GM19238 (cell line): ENCODE measurements around the gene SCO2.
A peak's percentile ranks its signal among the peaks of the same experiment; 100 is the strongest.
"Not testable (repeated sequence)": the region's sequence is repeated elsewhere in the genome, so short reads cannot be mapped to it uniquely, and the experiment has no call there.

Source experiments
- DNase-seq: peaks from one replicate; pipeline ENCODE4 v3.0.0; 2011; ENCODE audit warnings: low spot score; ENCODE audit not compliant: insufficient read length

Gene SCO2

DNA sequence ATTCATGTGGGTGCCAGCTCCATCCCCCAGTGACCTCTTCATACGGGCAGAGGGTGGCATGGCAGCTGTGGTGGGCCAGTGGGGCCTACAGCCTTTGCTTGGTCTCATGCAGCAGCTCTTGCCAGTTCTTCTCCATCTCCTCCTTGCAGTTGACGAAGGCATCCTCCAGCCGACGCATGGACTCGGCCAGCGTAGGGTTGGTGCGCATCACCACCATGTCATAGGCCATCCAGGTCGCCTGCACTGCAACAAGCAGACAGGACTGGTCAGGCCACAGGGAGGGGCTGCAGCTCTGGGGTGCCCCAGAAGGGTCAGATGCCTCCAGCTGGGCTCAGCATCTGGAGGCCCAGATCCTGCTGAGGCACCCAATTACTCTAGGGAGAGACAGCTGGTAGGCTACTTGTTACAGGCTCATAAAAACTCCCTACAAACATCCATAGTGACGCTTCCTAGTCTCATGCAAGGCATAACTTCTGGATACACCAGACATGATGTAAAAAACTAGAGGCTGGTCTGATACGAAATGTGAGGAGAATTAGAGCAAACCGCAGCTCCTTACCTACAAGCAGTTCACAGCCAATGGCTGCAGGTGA, 25.9 kb upstream of the SCO2 start:
- DNase-seq, result no peak

DNA sequence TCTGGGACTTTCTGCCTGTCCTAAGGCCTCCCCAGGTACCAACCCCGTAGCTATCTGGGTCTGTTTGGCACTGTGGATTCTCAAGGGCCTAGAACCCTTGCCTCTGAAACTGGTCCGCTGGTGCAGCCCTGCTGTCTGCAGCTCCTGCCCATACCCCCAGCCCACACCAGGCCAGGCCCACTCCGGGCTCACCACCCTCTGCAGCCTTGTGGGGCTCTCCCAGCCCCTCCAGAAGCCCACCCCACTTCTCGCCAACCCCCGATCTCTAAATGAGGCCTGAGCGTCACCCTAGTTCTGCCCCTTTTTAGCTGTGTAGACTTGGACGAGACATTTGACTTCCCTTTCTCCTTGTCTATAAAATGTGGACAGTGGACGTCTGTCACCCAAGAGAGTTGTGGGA, 25.0 kb upstream of the SCO2 start:
- no peak for DNase-seq

DNA sequence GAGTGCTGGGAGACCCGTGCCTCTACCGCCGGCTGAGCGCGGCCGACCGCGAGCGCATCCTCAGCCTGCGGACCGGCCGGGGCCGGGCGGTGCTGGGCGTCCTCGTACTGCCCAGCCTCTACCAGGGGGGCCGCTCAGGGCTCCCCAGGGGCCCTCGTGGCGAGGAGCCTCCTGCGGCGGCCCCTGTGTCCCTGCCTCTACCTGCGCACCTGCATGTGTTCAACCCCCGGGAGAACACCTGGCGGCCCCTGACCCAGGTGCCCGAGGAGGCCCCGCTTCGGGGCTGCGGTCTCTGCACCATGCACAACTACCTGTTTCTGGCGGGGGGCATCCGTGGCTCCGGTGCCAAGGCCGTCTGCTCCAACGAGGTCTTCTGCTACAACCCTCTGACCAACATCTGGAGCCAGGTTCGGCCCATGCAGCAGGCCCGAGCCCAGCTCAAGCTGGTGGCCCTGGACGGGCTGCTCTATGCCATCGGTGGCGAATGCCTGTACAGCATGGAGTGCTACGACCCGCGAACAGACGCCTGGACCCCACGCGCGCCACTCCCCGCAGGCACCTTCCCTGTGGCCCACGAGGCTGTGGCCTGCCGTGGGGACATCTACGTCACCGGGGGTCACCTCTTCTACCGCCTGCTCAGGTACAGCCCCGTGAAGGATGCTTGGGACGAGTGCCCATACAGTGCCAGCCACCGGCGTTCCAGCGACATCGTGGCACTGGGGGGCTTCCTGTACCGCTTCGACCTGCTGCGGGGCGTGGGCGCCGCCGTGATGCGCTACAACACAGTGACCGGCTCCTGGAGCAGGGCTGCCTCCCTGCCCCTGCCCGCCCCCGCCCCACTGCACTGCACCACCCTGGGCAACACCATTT, 23.8 kb upstream of the SCO2 start:
- peak; percentile 23 for DNase-seq

DNA sequence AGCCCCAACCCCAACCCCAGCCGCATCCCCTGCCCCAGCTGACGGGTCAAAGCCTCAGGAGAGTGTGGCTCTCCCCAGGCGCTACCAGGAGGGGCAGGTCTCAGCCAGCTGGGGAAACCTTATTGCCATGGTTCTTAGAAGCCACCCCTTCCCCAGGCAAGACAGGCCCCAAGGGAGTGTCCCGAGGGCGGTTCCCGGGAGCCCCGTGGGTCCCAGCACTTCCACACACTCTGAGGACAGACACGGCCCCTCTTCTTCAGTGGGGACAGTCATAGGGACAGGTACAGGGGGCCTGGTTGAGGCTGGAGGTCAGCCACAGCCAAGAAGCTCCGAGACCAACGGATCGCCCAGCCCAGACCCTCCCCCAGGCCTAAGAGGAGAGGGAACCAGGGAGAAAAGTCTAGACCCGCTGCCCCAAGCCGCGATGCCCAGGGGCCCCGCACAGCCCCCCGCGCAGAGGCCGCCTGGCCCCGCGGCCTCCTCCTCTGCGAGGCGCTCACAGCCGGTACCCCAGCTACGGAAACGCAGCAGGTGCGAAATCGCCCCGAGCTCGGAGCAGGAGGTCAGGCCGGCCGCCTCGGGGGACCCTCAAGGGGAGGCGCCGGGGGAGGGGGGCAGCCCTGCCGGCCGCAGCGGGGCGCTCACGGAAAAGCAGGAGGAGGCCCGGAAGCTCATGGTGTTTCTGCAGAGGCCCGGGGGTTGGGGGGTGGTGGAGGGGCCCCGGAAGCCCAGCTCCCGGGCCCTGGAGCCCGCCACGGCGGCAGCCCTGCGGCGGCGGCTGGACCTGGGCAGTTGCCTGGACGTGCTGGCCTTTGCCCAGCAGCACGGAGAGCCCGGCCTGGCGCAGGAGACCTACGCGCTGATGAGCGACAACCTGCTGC, 22.9 kb upstream of the SCO2 start:
- DNase-seq, result peak; percentile 83

DNA sequence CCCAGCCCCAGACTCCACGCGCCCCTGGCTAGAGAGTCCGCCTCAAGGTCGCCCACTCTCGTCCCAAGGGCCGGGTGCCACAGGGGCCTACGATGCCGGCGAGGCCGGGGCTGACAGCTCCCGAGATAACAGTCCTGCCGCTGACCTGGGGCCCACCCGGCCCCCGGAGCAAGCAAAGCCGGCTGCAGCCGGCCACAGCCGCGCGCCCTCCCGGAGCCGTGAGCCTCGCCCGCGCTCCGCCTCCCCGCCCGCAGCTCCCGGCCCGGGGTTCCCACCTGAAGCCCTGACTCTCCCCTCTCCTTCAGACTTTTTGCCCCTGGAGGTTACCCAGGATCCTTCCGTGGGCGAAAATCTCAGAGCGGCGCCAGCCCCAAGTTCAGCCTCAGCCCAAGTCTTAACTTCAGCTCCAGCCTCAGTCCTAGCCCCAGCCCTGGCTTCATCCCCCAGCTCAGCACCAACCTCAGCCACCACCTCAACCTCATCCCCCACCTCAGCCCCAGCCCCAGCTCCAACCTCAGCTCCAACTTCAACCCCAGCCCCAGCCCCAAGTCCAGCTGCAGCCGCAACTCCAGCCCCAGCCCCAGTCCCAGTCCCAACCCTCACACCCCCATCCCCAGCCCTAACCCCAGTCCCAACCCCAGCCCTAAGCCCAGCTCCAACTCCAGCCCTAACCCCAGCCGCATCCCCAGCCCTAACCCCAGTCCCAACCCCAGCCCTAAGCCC, 22.0 kb upstream of the SCO2 start:
- DNase-seq, result no peak

DNA sequence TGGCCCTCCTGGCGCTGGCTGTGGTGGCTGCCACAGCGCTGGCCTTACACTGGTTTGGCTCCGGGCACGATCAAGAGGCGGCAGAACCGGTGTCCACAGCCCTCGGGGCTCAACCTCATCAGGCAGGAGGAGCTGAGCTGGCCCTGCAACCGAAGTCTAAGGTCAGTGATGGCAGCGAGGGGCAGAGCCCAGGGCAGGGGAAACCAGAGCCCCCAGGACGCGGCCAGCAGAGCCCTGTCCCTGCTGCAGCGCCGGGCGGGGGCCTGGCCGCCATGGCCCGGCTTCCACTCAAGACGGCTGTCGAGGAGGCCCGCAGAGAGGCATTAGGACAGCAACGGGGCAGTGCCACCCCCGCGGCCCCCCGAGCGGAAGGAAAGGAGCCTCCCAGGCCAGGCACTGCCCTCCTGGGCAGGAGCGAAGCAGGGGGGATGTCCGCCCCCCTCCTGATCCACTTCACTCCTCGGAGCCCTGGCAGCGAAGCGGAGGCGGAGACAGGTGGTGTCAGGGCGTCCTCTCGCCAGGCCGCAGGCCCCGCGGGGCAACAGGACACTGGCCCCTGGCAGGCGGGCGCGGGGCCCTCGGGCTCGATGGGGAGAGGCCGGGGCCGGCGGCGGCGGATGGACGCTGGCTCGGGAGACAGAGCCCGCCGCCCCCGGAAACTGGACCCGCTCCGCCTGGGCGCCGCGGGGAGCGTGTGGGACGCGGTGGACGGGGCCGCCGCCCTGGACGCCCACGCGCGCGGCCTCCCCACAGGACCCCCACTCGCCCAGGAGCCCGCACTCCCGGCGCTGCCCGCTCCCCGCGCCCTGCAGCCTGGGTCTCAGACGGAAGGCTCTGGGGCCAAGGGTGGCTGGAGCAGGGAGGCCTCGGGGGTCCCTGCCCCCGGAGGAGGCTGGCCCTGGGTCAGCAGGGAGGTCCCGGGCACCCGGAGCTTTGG, 21.2 kb upstream of the SCO2 start:
- DNase-seq, result no peak

DNA sequence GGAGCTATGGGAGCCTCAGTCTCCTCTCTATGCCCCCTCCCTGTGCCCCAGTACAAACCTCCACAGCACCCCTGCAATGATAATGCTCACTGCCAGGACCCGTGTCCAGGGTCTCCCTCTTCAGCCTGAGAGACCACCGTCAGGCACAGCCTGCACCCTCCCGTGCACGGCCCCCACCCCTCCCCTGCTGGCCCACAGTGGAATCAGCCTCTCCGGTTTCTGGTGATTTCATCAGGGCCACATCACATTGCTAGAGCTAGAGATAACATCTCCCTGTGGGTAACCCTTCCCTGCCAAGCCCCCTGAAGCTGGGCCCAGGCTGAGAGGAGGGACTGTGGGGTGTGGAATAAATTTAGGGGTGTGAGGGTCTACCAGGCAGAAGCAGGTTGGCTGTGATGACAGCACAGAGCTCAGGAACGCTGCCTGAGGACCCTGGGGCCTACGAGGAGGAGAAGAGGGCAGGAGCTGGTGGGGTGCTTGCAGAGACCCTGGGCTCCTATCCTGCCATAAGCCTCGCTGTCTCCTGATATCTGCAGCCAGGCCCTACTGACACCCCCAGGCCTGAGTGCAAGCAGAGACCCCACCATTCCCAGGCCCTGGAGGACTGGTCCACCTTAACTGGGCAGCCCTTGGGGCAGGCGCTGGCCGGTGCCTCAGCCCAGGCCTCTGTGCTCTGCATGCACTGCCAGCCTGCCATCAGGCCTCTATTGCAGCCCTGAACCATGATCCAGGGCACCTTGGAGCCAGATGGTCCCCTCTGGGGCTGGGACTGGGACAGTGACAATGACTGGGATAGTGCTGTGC, 20.3 kb upstream of the SCO2 start, which contains the start of gene KLHDC7B:
KLHDC7B (plus strand) TSS at position 378 of the 804 bp plus-strand sequence; CDS start at position 723, 345 bp downstream.
- DNase-seq, result no peak

DNA sequence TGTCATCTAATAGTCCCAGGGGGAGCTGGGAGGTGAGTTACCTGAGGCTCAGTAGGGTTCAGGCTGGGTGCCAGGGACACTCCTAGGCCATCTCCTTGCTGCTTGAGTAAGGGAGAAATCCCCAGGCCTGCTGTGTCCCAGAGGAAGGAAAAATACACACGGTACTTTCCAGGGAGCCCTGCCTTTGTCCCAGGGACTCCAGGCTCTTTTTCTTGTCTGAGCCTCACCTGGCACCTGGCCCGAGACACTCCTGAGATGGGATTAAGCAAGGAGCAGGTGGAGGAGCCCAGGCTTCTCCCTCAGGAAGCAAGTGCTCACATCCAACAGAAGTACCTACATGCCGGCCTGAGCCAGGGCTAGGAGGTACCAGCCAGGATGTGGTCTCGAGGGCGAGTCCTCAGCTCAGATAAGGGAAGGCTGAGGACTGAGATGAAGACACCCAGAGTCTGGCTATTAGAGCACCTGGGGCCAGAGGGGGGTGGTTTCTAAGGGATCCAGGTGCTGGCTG, 19.4 kb upstream of the SCO2 start:
- DNase-seq, result no peak

DNA sequence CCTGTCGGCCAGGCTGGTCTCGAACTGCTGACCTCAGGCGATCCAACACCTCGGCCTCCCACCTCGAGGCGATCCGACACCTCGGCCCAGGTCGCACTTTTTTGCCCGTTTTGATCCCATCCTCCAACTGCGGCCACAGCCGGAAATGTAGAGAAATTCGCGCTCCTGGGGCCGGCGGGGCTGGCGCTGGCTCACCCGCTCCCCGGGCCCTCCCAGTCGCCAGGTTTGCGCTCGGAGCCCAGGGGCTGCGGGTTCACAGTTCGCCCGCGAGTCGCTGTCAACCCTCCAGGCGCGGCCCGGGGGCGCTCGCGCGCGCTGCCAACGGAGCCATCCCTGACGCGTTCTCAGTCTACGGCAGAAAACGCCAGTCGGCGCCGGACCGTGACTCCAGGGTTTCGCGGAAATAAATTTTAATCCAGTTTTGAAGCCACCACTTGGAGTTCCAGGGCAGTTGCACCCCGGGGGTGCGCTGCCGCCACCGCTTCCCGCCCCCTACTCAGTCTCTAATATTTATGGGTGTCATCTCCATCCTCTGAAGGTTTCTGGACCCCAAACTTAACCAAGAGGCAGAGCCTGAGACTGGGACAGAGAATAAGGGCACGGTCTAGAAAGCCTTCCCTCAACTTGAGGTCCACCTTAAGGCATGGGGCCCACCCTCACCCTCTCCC, 18.8 kb upstream of the SCO2 start:
- DNase-seq, result peak; percentile 84

DNA sequence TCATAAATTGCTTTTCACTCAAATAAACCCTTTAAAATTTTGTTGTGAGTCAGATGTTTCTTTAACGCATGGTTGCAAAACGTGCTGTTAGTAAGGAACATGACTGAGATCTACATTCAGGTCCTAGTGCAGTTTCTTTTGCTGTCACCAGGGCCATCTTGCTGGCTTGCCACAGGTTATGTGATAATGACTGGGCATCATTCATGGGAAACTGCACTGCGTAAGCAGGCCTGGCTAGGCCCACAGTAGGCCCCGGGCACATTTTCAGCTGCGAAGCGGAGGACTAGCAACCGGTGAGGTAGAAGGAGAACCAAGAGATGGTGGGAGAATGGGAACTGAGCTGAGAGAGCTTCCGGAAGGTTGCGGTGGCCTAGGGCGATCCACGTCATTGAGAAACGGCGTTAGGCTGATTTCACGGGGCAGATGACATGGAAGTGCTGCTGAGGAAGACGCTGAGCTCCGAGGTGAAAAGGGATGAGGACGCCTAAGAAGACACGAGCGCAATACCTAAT, 17.1 kb upstream of the SCO2 start:
- DNase-seq, result no peak

DNA sequence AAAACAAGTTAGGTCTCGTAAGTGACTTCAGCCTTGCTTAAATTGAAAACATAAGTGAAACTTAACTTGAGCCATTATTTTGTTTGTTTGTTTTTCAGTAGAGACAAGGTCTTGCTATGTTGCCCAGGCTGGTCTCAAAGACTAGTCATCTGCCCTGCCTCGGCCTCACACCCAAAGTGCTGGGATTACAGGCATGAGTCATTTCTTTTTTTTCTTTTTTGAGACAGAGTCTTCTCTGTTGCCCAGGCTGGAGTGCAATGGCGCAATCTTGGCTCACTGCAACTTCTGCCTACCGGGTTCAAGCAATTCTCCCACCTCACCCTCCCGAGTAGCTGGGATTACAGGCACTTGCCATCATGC, 16.2 kb upstream of the SCO2 start:
- DNase-seq, result not testable (repeated sequence)

DNA sequence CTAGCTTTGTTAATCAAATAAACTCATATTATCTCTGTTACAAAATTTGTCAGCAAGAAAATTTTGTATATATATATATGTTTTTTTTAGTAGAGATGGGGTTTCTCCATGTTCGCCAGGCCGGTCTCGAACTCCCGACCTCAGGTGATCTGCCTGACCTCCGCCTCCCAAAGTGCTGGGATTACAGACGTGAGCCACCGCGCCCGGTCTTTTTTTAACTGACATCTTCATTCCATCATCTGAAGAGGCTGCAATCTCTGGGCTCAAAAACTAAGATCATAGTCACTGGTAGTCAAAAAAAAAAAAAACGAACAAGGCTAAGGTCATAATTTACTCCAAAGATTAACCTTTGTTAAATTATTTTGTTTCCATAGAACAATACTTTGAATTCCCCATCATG, 15.0 kb upstream of the SCO2 start:
- no peak for DNase-seq

DNA sequence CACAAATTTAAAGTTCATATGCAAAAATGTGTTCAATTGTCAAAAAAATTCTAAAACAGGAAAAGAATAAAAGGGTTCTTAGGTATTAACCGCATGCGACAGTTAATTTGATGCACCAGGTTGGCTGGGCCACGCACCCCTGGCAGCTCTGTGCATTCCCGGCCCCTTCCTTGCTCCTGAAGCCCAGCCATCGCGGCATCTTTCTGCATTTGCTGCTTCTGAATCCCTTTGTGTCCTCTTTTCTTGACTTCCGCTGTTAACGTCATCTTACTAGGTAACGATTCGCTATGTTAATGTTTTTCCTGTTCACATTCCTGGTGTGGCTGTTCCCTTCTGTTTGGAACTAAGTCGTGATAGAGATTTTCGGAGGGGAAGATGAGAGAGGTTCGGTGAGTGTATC, 12.4 kb upstream of the SCO2 start:
- DNase-seq, result no peak

DNA sequence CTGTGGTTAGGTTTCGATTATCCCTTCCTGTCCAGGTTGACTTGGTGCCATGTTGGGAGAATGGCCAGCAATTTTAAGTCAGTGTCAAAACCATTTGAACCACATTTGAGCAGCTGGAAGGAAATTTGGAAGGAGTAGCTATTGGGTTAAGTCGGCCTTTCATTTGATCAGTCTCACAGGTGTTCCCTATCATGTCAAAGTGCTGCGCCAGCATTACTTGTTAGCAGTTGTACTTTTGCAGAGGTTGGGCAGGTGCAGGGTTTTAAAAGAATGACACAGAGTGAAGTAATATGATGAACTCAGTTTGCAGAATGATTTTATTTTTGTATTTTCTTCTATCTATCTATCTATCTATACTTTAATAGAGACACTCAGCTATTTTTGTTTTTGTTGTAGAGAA, 10.8 kb upstream of the SCO2 start:
- no peak for DNase-seq

DNA sequence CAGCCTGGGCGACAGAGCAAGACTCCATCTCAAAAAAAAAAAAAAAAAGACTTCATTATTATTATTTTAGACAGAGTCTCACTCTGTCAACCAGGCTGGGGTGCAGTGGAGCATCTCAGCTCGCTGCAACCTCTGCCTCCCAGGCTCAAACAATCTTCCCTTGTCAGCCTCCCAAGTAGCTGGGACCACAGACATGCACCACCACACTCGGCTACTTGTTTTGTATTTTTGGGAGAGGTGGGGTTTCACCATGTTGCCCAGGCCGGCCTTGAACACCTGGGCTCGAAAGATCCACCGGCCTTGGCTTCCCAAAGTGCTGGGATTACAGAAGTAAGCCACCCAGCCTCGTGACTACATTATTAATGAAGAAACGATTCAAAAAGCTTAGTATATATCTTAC, 9.7 kb upstream of the SCO2 start:
- DNase-seq, result no peak

DNA sequence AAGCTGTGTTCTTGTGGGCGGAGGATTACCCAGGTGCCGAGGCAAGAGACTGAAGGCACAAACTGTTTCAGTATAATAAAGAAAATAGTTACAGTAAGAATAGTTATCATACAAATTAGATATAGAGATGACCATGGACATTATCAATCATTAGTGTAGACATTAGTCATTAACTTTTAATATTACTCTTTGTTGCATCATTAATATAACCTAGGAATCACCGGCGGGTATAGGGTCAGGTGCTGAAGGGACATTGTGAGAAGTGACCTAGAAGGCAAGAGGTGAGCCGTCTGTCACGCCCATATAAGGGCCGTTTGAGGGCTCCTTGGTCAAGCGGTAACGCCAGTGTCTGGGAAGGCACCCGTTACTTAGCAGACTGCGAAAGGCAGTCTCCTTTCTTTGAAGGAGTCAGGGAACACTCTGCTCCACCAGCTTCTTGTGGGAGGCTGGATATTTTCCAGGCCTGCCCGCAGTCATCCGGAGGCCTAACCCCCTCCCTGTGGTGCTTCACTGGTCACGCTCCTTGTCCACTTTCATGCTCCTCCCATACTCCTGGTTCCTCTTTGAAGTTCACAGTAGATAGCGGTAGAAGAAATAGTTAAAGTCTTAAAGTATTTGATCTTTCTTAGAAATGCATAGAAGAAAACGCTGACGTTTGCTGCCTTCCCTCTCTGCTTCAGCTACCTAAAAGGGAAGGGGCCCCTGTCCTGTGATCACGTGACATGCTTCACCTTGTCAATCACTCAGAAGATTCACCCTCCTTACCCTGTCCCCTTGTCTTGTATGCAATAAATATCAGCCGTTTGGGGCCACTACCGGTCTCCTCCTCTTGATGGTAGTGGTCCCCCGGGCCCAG, 8.7 kb upstream of the SCO2 start:
- not testable (repeated sequence) for DNase-seq
